SK-N-SH (cell line): ENCODE measurements around the gene CACNA2D3. TPM values are rescaled to one million over a fixed set of nuclear protein-coding genes. Genes with fewer than 3 reads are reported as not detected.

ENCODE experiments used
- CTCF ChIA-PET: fragments of 300-600, 350-600 bp; formaldehyde crosslinking; extraction: SDS; loops from one replicate; lab custom pipeline; 2021; lab: Yijun Ruan, JAX
- POLR2A ChIA-PET: fragments of 350-600 bp; sonication (Branson Sonifier 250); formaldehyde crosslinking; extraction: SDS; loops from one replicate; lab custom pipeline; 2020; ENCODE audit warnings: antibody characterized with exemption, inconsistent platforms; lab: Yijun Ruan, JAX
- DNase-seq: peaks from one replicate; pipeline ENCODE4 v3.0.0; 2012
- H2AFZ ChIP-seq: fragments of 200-600 bp; sonication (generic); 2 replicates; pipeline ENCODE4 v1.8.1; 2016; ENCODE audit warnings: antibody characterized with exemption, mild to moderate bottlenecking, low read depth
- H3F3A ChIP-seq: fragments of 200-600 bp; sonication (generic); replicated peaks from 2 replicates; pipeline ENCODE3; 2016; ENCODE audit warnings: antibody characterized with exemption, mild to moderate bottlenecking; ENCODE audit not compliant: insufficient read depth
- H3K27ac ChIP-seq, 2 experiments: fragments of 200-500 bp in 1 of 2; fragments of 200-600 bp in 1 of 2; sonication (Bioruptor generic) in 1 of 2; sonication (generic), shearing (Covaris generic) in 1 of 2; 2 replicates each; pipeline versions ENCODE4 v1.5.1 to v1.6.1; 2014 to 2016; ENCODE audit warnings: low read depth in 2 of 2, inconsistent platforms in 1 of 2, low read length in 1 of 2, mild to moderate bottlenecking in 1 of 2, mixed read lengths in 1 of 2
- H3K27me3 ChIP-seq: fragments of 200-600 bp; sonication (generic), shearing (Covaris generic); 2 replicates; pipeline ENCODE4 v1.6.1; 2016; ENCODE audit warnings: mixed run types; ENCODE audit not compliant: insufficient read depth
- H3K36me3 ChIP-seq, 2 experiments: fragments of 200-500 bp in 1 of 2; fragments of 200-600 bp in 1 of 2; sonication (Bioruptor generic) in 1 of 2; sonication (generic) in 1 of 2; replicated peaks in 1 of 2; 2 replicates each; pipeline versions ENCODE3 to v1.5.1; 2014 to 2016; ENCODE audit warnings: low read length in 1 of 2, mild to moderate bottlenecking in 1 of 2; ENCODE audit not compliant: insufficient read depth in 2 of 2, control insufficient read depth in 1 of 2
- H3K4me1 ChIP-seq, 2 experiments: fragments of 200-500 bp in 1 of 2; fragments of 200-600 bp in 1 of 2; sonication (Bioruptor generic) in 1 of 2; sonication (generic), shearing (Covaris generic) in 1 of 2; 2 replicates each; pipeline versions ENCODE4 v1.5.1 to v1.6.1; 2014 to 2016; ENCODE audit warnings: low read depth in 1 of 2, low read length in 1 of 2, mixed run types in 1 of 2; ENCODE audit not compliant: insufficient read depth in 2 of 2, control insufficient read depth in 1 of 2
- H3K4me2 ChIP-seq: fragments of 200-600 bp; sonication (generic), shearing (Covaris generic); 2 replicates; pipeline ENCODE4 v1.6.1; 2017; ENCODE audit warnings: mixed run types
- H3K4me3 ChIP-seq, 2 experiments: fragments of 200-500 bp in 1 of 2; fragments of 200-600 bp in 1 of 2; sonication (Bioruptor generic) in 1 of 2; sonication (generic), shearing (Covaris generic) in 1 of 2; 2 replicates each; pipeline versions ENCODE4 v1.5.1 to v1.8.1; 2014 to 2016; ENCODE audit warnings: low read depth in 2 of 2, inconsistent platforms in 1 of 2, low read length in 1 of 2, mild to moderate bottlenecking in 1 of 2, mixed read lengths in 1 of 2, moderate library complexity in 1 of 2
- H3K79me2 ChIP-seq: fragments of 200-600 bp; sonication (generic); 2 replicates; pipeline ENCODE4 v1.8.1; 2017; ENCODE audit warnings: mild to moderate bottlenecking; ENCODE audit not compliant: insufficient read depth
- H3K9ac ChIP-seq: fragments of 200-600 bp; sonication (generic); 2 replicates; pipeline ENCODE4 v1.6.1; 2017; ENCODE audit warnings: mixed run types
- H3K9me2 ChIP-seq: fragments of 200-600 bp; sonication (generic); 2 replicates; pipeline ENCODE4 v1.6.1; 2017; ENCODE audit warnings: mixed run types
- H3K9me3 ChIP-seq: fragments of 200-600 bp; sonication (generic); 2 replicates; pipeline ENCODE4 v1.6.1; 2017; ENCODE audit warnings: mixed run types, mild to moderate bottlenecking, moderate library complexity
- H4K20me1 ChIP-seq: fragments of 200-600 bp; sonication (generic); 2 replicates; pipeline ENCODE4 v1.6.1; 2017; ENCODE audit warnings: mild to moderate bottlenecking, mixed run types; ENCODE audit not compliant: insufficient read depth
- CHD2 ChIP-seq: fragments of 150-350 bp; IDR thresholded peaks from 2 replicates; pipeline ENCODE4 v1.6.1; 2018; ENCODE audit warnings: low read length; ENCODE audit not compliant: partially characterized antibody
- EP300 ChIP-seq, 2 experiments: IDR thresholded peaks; 2 replicates each; pipeline versions ENCODE4 v1.4.0 to v1.6.1; 2012; ENCODE audit warnings: borderline replicate concordance in 1 of 2, low read depth in 1 of 2, low read length in 1 of 2
- EZH2phosphoT487 ChIP-seq: fragments of 200-600 bp; sonication (generic); IDR thresholded peaks from 2 replicates; pipeline ENCODE4 v1.6.1; 2017; ENCODE audit warnings: low read depth, mixed run types, mild to moderate bottlenecking, antibody characterized with exemption, moderate library complexity, borderline replicate concordance
- FOSL2 ChIP-seq: IDR thresholded peaks from 2 replicates; pipeline ENCODE4 v1.4.0; 2012; ENCODE audit warnings: low read depth, mild to moderate bottlenecking, moderate library complexity, borderline replicate concordance
- FOXJ3 ChIP-seq: sonication (generic); formaldehyde crosslinking; IDR thresholded peaks from 2 replicates; pipeline ENCODE4 v1.5.1; 2020; ENCODE audit warnings: mild to moderate bottlenecking, missing genetic modification reagents
- JUND ChIP-seq: IDR thresholded peaks from 2 replicates; pipeline ENCODE4 v1.4.0; 2012
- MAX ChIP-seq: IDR thresholded peaks from 2 replicates; pipeline ENCODE4 v1.4.0; 2012; ENCODE audit warnings: low read depth
- MXI1 ChIP-seq: IDR thresholded peaks from 2 replicates; pipeline ENCODE4 v1.6.1; 2012; ENCODE audit warnings: mild to moderate bottlenecking, low read depth, low read length, improper control_type of control experiment
- NFIC ChIP-seq: IDR thresholded peaks from 2 replicates; pipeline ENCODE4 v1.4.0; 2012; ENCODE audit warnings: borderline replicate concordance
- RCOR1 ChIP-seq: fragments of 150-350 bp; IDR thresholded peaks from 2 replicates; pipeline ENCODE4 v1.6.1; 2017; ENCODE audit warnings: antibody characterized with exemption, low read length
- RXRA ChIP-seq: IDR thresholded peaks from 2 replicates; pipeline ENCODE4 v1.4.0; 2012; ENCODE audit warnings: low read depth, mild to moderate bottlenecking, borderline replicate concordance
- USF2 ChIP-seq: fragments of 150-350 bp; IDR thresholded peaks from 2 replicates; pipeline ENCODE4 v1.6.1; 2017; ENCODE audit warnings: antibody characterized with exemption, low read length, low read depth, borderline replicate concordance
- YY1 ChIP-seq: IDR thresholded peaks from 2 replicates; pipeline ENCODE4 v1.4.0; 2012; ENCODE audit warnings: low read depth, mild to moderate bottlenecking
- ZBTB33 ChIP-seq: IDR thresholded peaks from 2 replicates; pipeline ENCODE4 v1.4.0; 2012; ENCODE audit warnings: low read depth, borderline replicate concordance
- WGBS: methylation state at CpG from one replicate; pipeline ENCODE4 v1.1.6; 2017; ENCODE audit warnings: low lambda C conversion rate; 5-methylcytosine and 5-hydroxymethylcytosine counted together
- polyA plus RNA-seq, 3 experiments: library from polyadenylated mRNA; depleted of rRNA; stranded (reverse); fragments of >200 nt; gene quantifications; 2 replicates each; pipeline ENCODE4 v1.2.3, GENCODE V29; 2012

Gene CACNA2D3
- polyA plus RNA-seq, 1 of the 3 experiments (the other 2 are of a cell fraction), result 0.15 TPM

GRCh38 chr3:54574906-54575617 lies 452.7 kb downstream of the CACNA2D3 start:
- no peaks in the 10 kb centered on the region for H3K9me2 ChIP-seq
- POLR2A ChIA-PET, result no interaction called here
- no peak overlapping the region for H3K9ac ChIP-seq
- H3K9me3 ChIP-seq, result no peaks in the 10 kb centered on the region
- no peak overlapping the region for H2AFZ ChIP-seq
- CTCF ChIA-PET, result interaction anchor here (1.3 kb wide), 1 partner anchor 21 kb away, joined by 5 read pairs; no protein-coding TSS in a partner anchor
- H3K4me1 ChIP-seq, result peaks cover 0 to 11% of the 10 kb centered on the region in 2 experiments; a peak in 2 of 4 replicates
- TF ChIP-seq CHD2, result no peak
- TF ChIP-seq RXRA, result no peak
- no peak for TF ChIP-seq FOSL2
- no peak for TF ChIP-seq USF2
- no peak for TF ChIP-seq EZH2phosphoT487
- no peak overlapping the region for H3K4me2 ChIP-seq
- H3K79me2 ChIP-seq, result no peaks in the 10 kb centered on the region
- H4K20me1 ChIP-seq, result no peaks in the 10 kb centered on the region
- DNase-seq, result no peak
- H3K4me3 ChIP-seq, result no peak overlapping the region
- 53% methylated on average over 6 of the region's 6 CpGs for WGBS
- peak overlapping the region in 1 of 2 experiments; percentile 77; a peak in 1 of 4 replicates for H3K27ac ChIP-seq
- no peaks in the 10 kb centered on the region for H3F3A ChIP-seq
- no peaks in the 10 kb centered on the region for H3K36me3 ChIP-seq
- no peaks in the 10 kb centered on the region for H3K27me3 ChIP-seq

GRCh38 chr3:54575618-54575960 lies 453.2 kb downstream of the CACNA2D3 start:
- 6% methylated on average over 3 of the region's 3 CpGs for WGBS

More at GRCh38 chr3:54575618-54575960, 453.2 kb downstream of the CACNA2D3 start:
- DNase-seq, result no peak
- Histone ChIP-seq H3K27ac (no peak overlapping the region; a peak in 1 of 4 replicates), H3K9ac (no peak overlapping the region), H4K20me1 (no peaks in the 10 kb centered on the region), H3K27me3 (no peaks in the 10 kb centered on the region), H3K36me3 (no peaks in the 10 kb centered on the region), H3F3A (no peaks in the 10 kb centered on the region), H2AFZ (no peak overlapping the region), H3K4me1 (peaks cover 0 to 11% of the 10 kb centered on the region in 2 experiments; a peak in 2 of 4 replicates), H3K4me3 (no peak overlapping the region), H3K9me3 (no peaks in the 10 kb centered on the region), H3K79me2 (no peaks in the 10 kb centered on the region), H3K4me2 (no peak overlapping the region), H3K9me2 (no peaks in the 10 kb centered on the region)
- CTCF ChIA-PET, result no interaction called here
- POLR2A ChIA-PET, result no interaction called here
- no peak for TF ChIP-seq YY1
- no peak for TF ChIP-seq FOXJ3 (CRISPR knock-in tag)
- no peak for TF ChIP-seq RCOR1
- no peak for TF ChIP-seq MXI1
- TF ChIP-seq FOSL2, result no peak
- no peak for TF ChIP-seq MAX
- no peak for TF ChIP-seq JUND
- TF ChIP-seq ZBTB33, result no peak
- no peak for TF ChIP-seq EP300 (IDR thresholded peaks at IDR 0.05; ENCODE audit: borderline replicate concordance in 1 of 2, low read depth in 1 of 2, low read length in 1 of 2)
- no peak for TF ChIP-seq EZH2phosphoT487
- no peak for TF ChIP-seq NFIC
